ENCODE results near the gene NAIF1.

DNA sequence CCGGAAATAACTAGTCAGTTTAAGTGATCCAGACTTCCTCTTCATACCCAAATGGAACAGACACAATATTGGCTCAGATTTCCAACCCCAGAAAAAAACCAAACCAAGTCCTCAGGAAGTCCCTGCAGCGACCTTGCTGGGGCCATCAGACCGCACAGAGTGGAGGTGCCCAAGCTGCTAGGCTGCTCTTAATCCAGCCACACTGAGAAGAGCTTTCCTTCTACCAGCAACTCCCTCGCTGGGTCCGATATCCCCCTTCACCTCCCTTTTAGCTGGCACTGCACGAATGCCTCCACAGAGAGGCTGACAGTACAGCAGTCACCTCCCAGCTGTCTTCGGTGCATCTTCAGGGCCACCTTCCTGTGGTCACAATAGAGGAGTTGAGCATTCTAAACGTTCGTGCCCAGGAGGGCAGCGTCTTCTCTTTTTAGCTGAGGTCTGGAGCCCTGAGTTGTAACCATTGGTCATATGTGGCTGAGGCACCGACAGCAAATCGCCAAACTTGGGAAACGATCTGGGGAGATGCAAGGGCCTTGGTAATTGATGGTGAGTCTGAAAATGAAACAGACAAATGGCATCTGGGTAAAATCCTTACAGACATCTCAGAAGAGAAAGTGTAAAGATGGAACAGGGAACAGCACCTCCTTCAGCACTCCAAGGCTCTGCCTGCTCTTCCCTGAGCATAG, 5.7 kb downstream of the NAIF1 start:
- TF ChIP-seq POLR2AphosphoS5 (IDR thresholded peaks at IDR 0.05; ENCODE audit: insufficient read depth in 1 of 2, low read depth in 1 of 2) = no peak
- TF ChIP-seq, protein P1, sequence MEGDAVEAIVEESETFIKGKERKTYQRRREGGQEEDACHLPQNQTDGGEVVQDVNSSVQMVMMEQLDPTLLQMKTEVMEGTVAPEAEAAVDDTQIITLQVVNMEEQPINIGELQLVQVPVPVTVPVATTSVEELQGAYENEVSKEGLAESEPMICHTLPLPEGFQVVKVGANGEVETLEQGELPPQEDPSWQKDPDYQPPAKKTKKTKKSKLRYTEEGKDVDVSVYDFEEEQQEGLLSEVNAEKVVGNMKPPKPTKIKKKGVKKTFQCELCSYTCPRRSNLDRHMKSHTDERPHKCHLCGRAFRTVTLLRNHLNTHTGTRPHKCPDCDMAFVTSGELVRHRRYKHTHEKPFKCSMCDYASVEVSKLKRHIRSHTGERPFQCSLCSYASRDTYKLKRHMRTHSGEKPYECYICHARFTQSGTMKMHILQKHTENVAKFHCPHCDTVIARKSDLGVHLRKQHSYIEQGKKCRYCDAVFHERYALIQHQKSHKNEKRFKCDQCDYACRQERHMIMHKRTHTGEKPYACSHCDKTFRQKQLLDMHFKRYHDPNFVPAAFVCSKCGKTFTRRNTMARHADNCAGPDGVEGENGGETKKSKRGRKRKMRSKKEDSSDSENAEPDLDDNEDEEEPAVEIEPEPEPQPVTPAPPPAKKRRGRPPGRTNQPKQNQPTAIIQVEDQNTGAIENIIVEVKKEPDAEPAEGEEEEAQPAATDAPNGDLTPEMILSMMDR (IDR thresholded peaks at IDR 0.05) = no peak

Data from vagina (tissue), 2 donors.